Mononuclear cell (primary cell): ENCODE results near the gene HCAR2. TPM values are rescaled to one million over a fixed set of nuclear protein-coding genes. Genes with fewer than 3 reads are reported as not detected.
"Not testable (repeated sequence)": the region's sequence is repeated elsewhere in the genome, so short reads cannot be mapped to it uniquely, and the experiment has no call there.

Experiments
- H3K27me3 ChIP-seq: 2 replicates; pipeline ENCODE4 v1.6.0; 2011; ENCODE audit warnings: low read length, control low read depth; ENCODE audit not compliant: insufficient read depth
- H3K4me1 ChIP-seq: 2 replicates; pipeline ENCODE4 v1.5.1; 2011; ENCODE audit warnings: mild to moderate bottlenecking, low read length, control low read depth; ENCODE audit not compliant: insufficient read depth
- H3K4me3 ChIP-seq: 2 replicates; pipeline ENCODE4 v1.5.1; 2011; ENCODE audit warnings: mild to moderate bottlenecking, low read length, moderate library complexity
- H3K9me3 ChIP-seq: 2 replicates; pipeline ENCODE4 v1.5.1; 2011; ENCODE audit warnings: low read depth, mild to moderate bottlenecking, control low read depth, low read length
- total RNA-seq: library from RNA; depleted of rRNA; stranded (reverse); fragments of >200 nt; gene quantifications from one replicate; pipeline ENCODE4 v1.2.3, GENCODE V29; 2012

The HCAR2 gene
- total RNA-seq, 1 donor = 15.4 TPM

DNA sequence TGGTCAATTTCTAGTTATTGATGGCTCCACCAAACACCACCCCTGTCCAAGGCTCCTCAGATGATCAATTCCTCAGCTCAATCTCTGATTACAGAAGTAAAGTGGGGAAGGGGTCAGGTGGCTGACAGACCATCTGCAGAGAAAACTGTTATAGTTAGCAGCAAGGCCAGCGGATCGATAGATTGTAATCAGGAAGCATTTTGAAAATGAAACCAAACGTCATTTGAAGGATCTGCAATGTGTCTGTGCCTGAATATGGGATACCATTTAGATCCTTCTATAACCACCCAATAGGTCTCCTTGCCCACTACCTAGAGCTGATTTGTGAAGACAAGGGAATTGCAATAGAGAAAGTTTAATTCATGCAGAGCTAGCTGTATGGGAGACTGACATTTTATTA, 11.6 kb downstream of the HCAR2 start:
- Histone ChIP-seq H3K4me1 (peaks cover 5% of the 10 kb centered on the region), H3K9me3 (no peaks in the 10 kb centered on the region), H3K27me3 (no peaks in the 10 kb centered on the region), H3K4me3 (no peak overlapping the region)

DNA sequence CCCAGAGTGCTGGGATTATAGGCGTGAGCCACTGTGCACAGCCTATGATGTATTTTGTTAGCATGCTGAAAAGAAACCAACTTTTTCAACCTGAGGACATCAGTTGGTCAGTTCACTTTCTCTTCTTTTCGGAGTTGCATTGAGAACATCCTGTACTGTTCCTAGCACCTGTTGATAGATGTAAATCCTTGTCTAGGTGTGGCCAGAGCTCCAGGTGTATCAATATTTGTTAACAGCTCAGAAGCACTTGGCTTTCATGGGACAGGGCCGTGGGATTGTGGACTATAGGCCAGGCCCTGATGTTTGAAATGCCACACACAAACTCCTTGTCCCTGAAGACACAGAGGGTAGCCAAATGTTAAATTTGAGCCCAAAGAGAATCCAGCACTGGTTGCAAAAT, 14.9 kb downstream of the HCAR2 start:
- Histone ChIP-seq H3K4me1 (peaks cover 5% of the 10 kb centered on the region), H3K9me3 (no peaks in the 10 kb centered on the region), H3K4me3 (no peak overlapping the region), H3K27me3 (no peaks in the 10 kb centered on the region)

DNA sequence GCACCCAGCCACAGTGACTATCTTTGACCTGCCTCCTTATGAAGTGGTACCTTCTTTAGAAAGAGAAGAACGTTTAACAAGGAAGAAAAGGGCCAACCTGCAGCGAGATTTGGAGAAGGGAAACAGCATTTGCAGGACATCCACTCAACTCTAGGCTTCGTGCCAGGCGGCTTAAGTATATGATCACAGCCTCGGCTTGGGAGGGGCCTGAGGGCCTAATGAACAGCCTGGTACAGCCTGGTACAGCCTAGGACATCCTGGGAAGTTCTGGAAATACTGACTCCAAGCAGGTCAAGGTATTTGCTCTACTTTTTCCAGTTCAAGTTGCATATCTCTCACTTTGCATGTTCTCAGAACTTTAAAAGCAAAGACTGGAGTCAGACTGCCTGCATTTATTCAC, 16.1 kb downstream of the HCAR2 start:
- no peak overlapping the region for H3K4me3 ChIP-seq
- H3K9me3 ChIP-seq = no peaks in the 10 kb centered on the region
- no peaks in the 10 kb centered on the region for H3K27me3 ChIP-seq

DNA sequence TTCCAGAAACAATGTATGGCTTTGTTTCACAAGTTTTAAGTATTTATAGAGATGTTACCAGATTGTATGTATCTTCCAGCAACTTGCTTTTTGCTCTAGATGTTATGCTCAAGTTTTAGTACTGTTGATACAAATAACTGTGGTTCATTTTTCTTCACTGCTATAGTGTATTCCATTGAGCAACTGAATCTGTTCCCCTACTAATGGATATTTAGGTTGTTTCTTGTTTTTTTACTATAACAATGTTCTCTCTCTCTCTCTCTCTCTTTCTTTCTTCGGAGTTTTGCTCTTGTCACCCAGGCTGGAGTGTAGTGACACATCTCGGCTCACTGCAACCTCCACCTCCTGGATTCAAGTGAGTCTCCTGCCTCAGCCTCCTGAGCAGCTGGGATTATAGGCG, 16.6 kb downstream of the HCAR2 start:
- Histone ChIP-seq H3K9me3 (no peaks in the 10 kb centered on the region), H3K27me3 (no peaks in the 10 kb centered on the region), H3K4me1 (peaks cover 16% of the 10 kb centered on the region), H3K4me3 (no peak overlapping the region)

More for the DNA sequence above, 16.1 kb downstream of the HCAR2 start:
- H3K4me1 ChIP-seq = peaks cover 13% of the 10 kb centered on the region

DNA sequence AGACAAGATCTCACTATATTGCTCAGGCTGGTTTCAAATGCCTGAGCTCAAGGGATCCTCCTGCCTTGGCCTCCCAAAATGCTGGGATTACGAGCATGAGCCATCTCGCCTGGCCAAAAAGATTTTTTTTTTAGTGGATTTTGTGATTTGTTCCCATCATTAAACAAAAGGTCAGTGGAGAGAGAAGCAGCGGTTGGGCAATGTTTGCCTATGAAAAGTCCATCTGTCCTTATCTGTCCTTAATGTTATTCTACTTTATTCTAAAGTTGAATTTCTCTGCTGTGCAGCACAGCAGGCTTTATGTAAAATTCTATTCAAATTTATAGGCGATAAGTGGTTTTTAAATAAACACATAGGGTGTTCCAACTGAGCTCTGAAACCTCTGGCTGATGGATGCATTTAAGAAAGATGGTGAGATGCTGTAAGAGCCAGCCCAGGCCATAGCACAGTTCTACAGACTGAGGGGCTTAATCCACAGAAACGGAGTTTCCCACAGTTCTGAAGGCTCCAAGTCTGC, 18.8 kb downstream of the HCAR2 start:
- Histone ChIP-seq H3K27me3 (no peaks in the 10 kb centered on the region), H3K9me3 (no peaks in the 10 kb centered on the region), H3K4me3 (no peak overlapping the region), H3K4me1 (peaks cover 32% of the 10 kb centered on the region)

DNA sequence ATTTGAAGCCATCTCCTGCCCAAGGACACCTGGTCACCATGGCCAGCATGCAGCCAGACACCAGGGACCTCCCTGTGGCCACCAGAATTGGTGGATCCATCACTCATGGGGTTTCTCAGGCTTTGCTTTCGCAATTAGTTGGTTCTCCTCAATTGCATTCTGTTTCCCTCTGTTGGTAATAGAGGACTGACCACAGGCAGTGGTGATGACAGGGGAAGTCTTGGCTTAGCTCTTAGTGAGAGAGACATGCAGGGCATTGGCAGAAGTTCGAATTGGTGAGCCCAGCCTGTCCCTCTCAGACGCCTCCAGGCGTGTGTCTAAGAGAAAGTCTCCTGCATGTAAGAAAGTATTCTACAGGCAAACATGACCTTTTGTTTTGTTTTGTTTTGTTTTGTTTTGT, 21.3 kb downstream of the HCAR2 start:
- Histone ChIP-seq H3K4me3 (no peak overlapping the region), H3K27me3 (no peaks in the 10 kb centered on the region), H3K4me1 (peaks cover 34% of the 10 kb centered on the region), H3K9me3 (no peaks in the 10 kb centered on the region)

DNA sequence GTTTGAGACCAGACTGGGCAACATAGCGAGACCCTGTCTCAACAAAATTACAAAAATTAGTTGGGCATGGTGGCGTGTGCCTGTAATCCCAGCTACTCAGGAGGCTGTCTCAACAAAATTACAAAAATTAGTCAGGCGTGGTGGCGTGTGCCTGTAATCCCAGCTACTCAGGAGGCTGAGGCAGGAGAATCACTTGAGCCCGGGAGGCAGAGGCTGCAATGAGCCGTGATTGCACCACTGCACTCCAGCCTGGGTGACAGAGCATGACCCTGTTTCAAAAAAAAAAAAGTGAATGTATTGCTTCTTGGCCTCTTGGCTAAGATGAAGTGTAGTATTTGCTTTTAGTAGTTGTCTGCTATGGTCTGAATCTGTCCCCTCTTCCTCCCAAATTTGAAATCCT, 22.2 kb downstream of the HCAR2 start:
- H3K27me3 ChIP-seq, H3K9me3 ChIP-seq, H3K4me3 ChIP-seq: not testable (repeated sequence)
- peaks cover 34% of the 10 kb centered on the region for H3K4me1 ChIP-seq

DNA sequence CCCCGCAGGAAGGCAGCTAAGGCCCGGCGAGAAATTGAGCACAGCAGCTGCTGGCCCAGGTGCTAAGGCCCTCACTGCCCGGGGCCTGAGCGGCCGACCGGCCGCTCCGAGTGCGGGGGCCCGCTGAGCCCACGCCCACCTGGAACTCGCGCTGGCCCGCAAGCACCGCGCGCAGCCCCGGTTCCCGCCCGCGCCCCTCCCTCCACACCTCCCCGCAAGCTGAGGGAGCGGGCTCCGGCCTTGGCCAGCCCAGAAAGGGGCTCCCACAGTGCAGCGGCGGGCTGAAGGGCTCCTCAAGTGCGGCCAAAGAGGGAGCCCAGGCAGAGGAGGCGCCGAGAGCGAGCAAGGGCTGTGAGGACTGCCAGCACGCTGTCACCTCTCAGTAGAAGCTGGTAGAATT, 26.4 kb downstream of the HCAR2 start:
- H3K4me3 ChIP-seq, H3K27me3 ChIP-seq, H3K9me3 ChIP-seq: not testable (repeated sequence)
- H3K4me1 ChIP-seq = peaks cover 23% of the 10 kb centered on the region

DNA sequence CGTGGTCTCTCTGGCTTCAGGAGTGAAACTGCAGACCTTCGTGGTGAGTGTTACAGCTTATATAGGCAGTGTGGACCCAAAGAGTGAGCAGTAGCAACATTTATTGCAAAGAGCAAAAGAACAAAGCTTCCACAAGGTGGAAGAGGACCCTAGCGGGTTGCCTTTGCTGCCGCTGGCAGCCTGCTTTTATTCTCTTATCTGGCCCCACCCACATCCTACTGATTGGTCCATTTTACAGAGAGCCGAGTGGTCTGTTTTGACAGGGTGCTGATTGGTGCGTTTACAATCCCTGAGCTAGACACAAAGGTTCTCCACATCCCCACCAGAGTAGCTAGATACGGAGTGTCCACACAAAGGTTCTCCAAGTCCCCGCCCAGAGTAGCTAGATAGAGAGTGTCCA, 27.1 kb downstream of the HCAR2 start:
- not testable (repeated sequence) for H3K9me3 ChIP-seq, H3K4me3 ChIP-seq, H3K27me3 ChIP-seq
- H3K4me1 ChIP-seq = peaks cover 15% of the 10 kb centered on the region

DNA sequence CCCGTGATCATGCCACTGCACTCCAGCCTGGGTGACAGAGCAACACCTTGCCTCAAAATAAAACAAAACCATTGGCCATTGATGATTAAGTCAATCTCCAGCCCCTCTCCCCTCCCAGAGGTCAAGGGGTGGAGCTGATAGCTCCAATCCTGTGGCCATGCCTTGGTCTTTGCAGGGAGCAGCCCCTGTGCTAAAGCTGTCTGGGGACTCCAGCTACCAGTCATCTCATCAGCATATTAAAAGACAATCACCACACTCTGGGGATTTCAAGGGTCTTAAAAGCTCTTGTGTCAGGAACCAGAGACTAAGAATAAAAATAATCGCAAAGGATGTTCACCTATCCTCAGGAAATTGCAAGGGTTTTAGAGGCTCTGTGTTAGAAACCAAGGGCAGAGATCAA, 30.6 kb downstream of the HCAR2 start:
- H3K27me3 ChIP-seq = no peaks in the 10 kb centered on the region
- no peaks in the 10 kb centered on the region for H3K9me3 ChIP-seq
- H3K4me1 ChIP-seq = no peaks in the 10 kb centered on the region
- no peak overlapping the region for H3K4me3 ChIP-seq

DNA sequence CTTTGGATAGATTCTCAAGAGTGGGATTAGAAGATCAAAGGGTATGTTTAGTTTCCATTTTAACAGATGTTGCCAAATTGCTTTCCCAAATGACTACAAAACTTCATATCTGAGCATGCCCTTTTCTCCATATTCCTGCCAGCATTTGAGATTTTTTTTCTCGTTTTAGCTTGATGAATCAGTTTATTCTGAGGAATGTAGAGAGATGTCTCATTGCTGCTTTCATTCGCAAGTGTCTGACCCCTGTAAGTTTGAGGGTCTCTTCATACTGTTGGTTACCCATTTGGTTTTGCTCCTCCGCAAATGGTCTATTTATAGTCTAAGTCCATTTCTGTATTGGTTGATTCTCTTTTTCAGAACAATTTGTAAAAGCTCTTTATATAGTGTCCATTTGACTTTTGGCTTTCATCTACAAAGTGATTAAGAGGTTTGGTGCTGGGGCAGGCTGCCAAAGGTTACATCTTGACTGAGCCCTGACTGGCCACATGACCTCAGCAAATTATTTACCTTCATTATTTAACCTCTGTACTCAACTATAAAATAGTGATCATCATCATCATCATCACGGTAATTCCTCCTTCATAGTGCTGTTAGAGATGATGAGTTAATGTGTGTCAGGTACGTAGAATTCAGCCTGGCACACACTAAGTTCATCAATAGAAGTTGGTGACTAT, 33.6 kb downstream of the HCAR2 start:
- Histone ChIP-seq H3K4me1 (no peaks in the 10 kb centered on the region), H3K9me3 (no peaks in the 10 kb centered on the region), H3K4me3 (no peak overlapping the region), H3K27me3 (no peaks in the 10 kb centered on the region)

DNA sequence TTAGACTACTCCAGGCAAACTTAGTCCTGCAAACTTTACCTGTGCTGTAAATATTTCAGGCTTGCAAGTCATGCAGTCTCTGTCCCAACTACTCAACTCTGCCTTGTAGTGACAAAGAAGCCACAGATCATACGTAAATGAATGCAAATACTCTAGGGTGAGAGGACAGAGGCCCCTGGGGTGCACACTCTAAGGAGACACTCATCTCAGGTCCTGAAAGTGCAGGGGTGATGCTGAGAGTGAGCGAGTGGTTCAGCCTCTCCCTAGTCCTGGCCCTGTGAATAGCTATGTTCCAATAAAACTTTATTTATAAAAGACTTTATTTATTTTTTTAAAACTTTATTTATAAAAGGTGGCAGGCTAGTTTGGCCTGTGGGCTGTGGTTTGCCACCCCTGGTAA, 34.9 kb downstream of the HCAR2 start:
- H3K9me3 ChIP-seq = no peaks in the 10 kb centered on the region
- no peak overlapping the region for H3K4me3 ChIP-seq
- H3K27me3 ChIP-seq = no peaks in the 10 kb centered on the region
- no peaks in the 10 kb centered on the region for H3K4me1 ChIP-seq

DNA sequence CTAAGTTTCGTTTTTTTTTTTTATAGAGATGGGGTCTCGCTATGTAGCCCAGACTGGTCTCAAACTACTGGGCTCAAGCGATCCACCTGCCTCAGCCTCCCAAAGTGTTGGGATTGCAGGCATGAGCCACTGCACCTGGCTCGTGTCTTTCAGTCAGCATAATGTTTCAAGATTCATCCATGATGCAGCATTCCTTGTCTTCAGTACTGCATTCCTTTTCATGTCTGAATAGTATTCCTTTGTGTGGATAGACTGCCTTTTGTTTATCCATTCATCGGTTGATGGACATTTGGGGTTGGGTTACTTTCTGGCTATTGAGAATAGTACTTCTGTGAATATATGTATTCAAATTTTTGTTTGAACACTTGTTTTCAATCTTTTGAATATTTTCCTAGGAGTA, 37.4 kb downstream of the HCAR2 start:
- Histone ChIP-seq H3K4me3 (no peak overlapping the region), H3K27me3 (no peaks in the 10 kb centered on the region), H3K9me3 (no peaks in the 10 kb centered on the region), H3K4me1 (no peaks in the 10 kb centered on the region)

DNA sequence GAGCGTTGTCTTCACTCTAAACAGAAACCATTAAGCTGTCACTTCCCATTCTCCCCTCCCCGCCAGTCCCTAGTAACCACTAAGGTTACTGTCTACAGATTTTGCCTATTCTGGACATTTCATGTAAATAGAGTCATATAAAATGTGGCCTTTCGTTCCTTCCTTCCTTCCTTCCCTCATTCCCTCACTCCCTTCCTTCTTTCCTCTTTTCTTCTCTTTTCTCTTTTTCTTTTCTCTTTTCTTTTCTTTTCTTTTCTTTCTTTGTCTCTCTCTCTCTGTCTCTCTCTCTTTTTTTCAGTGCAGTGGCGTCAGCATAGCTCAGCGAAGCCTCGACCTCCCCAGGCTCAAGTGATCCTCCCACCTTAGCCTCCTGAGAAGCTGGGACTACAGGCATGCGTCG, 37.8 kb downstream of the HCAR2 start:
- Histone ChIP-seq H3K27me3 (no peaks in the 10 kb centered on the region), H3K9me3 (no peaks in the 10 kb centered on the region), H3K4me1 (no peaks in the 10 kb centered on the region), H3K4me3 (no peak overlapping the region)

DNA sequence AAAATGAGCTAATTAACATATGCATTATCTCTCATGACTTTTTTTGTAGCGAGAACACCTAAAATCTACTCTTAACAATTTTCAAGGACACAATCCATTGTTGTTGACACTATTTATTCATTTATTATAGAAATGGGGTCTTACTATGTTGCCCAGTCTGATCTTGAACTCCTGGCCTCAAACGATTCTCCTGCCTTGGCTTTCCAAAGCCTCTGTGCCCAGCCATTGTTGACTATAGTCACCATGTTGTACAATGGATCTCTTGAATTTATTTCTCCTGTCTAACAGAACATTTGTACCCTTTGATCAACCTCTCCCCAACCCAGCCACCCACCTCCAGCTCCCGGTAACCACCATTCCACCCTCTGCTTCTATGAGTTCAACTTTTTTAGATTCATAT, 41.2 kb downstream of the HCAR2 start:
- peaks cover 8% of the 10 kb centered on the region for H3K4me1 ChIP-seq
- no peaks in the 10 kb centered on the region for H3K9me3 ChIP-seq
- H3K27me3 ChIP-seq = no peaks in the 10 kb centered on the region
- no peak overlapping the region for H3K4me3 ChIP-seq

DNA sequence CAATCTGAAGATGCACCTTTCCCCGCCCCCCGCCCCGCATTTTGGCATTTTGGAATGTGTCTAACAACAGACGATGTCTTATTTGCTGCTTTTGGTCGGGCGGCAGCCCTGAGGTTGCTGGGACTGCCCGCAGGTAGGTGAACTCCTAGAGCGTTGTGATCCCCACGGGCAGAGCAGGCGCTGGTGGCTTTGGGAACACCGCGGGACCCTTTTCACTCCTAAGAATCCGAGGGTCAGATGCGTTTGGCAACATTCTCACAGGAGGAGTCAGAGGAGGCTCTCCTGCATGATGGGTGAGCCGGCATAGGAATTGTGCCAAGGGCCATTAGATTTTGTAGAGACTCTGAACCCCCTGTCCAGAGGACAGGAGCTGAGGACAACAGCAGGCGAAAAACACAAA, 41.9 kb downstream of the HCAR2 start:
- no peak overlapping the region for H3K4me3 ChIP-seq
- H3K4me1 ChIP-seq = peaks cover 8% of the 10 kb centered on the region
- H3K27me3 ChIP-seq = no peaks in the 10 kb centered on the region
- H3K9me3 ChIP-seq = no peaks in the 10 kb centered on the region
